GM10248 (cell line): ENCODE data around the gene EVI5L.

ENCODE experiments used
- CTCF ChIA-PET: fragments of 300-600 bp; sonication (Branson Sonifier 250); formaldehyde crosslinking; extraction: SDS; loops from one replicate; lab custom pipeline; 2021; ENCODE audit warnings: antibody characterized with exemption; lab: Yijun Ruan, JAX
- POLR2A ChIA-PET: fragments of 350-650 bp; sonication (Branson Sonifier 250); formaldehyde crosslinking; extraction: SDS; loops from one replicate; lab custom pipeline; 2020; ENCODE audit warnings: antibody characterized with exemption; lab: Yijun Ruan, JAX
- DNase-seq: peaks from one replicate; pipeline ENCODE4 v3.0.0; 2012; ENCODE audit errors: extremely low spot score
- CTCF ChIP-seq: IDR thresholded peaks from 2 replicates; pipeline ENCODE4 v1.5.1; 2012; ENCODE audit warnings: mild to moderate bottlenecking, low read depth; ENCODE audit errors: extremely low read depth, missing control alignments, control extremely low read depth

EVI5L gene

GRCh38 chr19:7847664-7848063 lies 17.6 kb downstream of the EVI5L start:
- no peak for DNase-seq
- ChIA-PET CTCF (interaction anchor here (0.8 kb wide), 1 partner anchor 22 kb away, joined by 3 read pairs; no protein-coding TSS in a partner anchor), POLR2A (no interaction called here)
- TF ChIP-seq CTCF, result no peak

GRCh38 chr19:7848779-7849457 lies 18.9 kb downstream of the EVI5L start:
- POLR2A ChIA-PET, result no interaction called here
- DNase-seq, result no peak
- CTCF ChIA-PET, result interaction anchor here (1.9 to 2.1 kb wide), 2 partner anchors 20 to 72 kb away, joined by 5 to 9 read pairs; partner anchors contain the start of gene SNAPC2
- no peak for TF ChIP-seq CTCF

- no peak for DNase-seq
- no peak for TF ChIP-seq CTCF
- POLR2A ChIA-PET, result no interaction called here
- CTCF ChIA-PET, result interaction anchor here (1.9 to 2.1 kb wide), 2 partner anchors 19 to 71 kb away, joined by 5 to 9 read pairs; partner anchors contain the start of gene SNAPC2
These were observed 19.6 kb downstream of the EVI5L start for GRCh38 chr19:7849631-7849999.

GRCh38 chr19:7850000-7850813 lies 20.2 kb downstream of the EVI5L start:
- TF ChIP-seq CTCF, result no peak
- ChIA-PET CTCF (interaction anchor here (0.9 to 2.1 kb wide), 4 partner anchors 11 to 71 kb away, joined by 3 to 9 read pairs (median 4); partner anchors contain the start of gene SNAPC2), POLR2A (no interaction called here)
- DNase-seq, result no peak

- POLR2A ChIA-PET, result no interaction called here
- TF ChIP-seq CTCF, result no peak
- DNase-seq, result no peak
- CTCF ChIA-PET, result interaction anchor here (0.9 to 1.8 kb wide), 3 partner anchors 11 to 49 kb away, joined by 3 to 6 read pairs (median 3); no protein-coding TSS in a partner anchor
These were observed 21.1 kb downstream of the EVI5L start for GRCh38 chr19:7850945-7851622.
